Stimulated activated CD8-positive, alpha-beta memory T cell treated with anti-CD3 and anti-CD28 coated beads, Interleukin-4, amount 100 ng/mL, for 24 hours (primary cell): ENCODE measurements around the gene CD74.

Source experiments
- DNase-seq: peaks from one replicate; pipeline ENCODE4 v3.0.0-alpha.2; 2020; ENCODE audit warnings: low read depth

The CD74 gene

GRCh38 chr5:150396267-150396666, 16.4 kb downstream of the CD74 start:
- no peak for DNase-seq

- DNase-seq, result no peak
These were observed 17.1 kb downstream of the CD74 start for GRCh38 chr5:150395688-150395975.

DNA sequence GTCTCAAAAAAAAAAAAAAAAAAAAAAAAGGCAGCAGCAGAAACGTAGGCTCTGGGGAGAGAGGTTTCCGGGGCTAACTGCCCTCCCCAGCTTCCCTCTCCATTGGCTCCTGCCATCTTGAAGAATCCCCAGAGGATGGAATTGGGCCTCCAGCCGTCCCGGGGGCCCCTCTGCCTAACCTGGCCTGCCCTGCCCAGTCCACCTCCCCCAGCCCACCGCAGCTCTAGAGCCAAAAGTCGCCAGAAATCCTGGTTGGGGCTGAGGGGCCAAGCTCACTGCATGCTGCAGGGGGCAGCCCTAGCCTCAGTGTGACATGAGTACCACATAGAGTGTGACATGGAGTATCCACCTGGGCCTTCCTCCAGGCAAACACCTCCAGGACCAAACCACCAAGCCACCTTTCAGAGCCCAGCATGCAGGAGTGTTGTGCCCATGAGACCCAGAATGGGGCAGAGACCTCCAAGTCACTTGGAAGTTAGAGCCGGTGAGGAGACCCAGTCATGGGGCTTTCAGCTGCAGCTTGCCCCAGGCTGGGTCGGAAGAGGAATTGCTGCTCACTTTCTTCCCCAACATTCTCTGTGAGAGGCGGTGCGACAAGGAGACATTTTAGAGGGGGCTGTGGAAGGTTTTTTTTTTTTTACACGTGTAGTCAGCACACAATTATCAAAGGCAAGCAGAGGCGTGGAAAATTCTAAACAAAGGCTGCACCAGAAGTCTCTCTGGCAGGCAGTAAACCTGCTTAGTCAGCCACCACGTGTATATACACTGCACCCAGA, 17.6 kb downstream of the CD74 start:
- no peak for DNase-seq

- no peak for DNase-seq
These were observed 18.6 kb downstream of the CD74 start for GRCh38 chr5:150394131-150394530.

- DNase-seq, result no peak
These were observed 19.5 kb downstream of the CD74 start for GRCh38 chr5:150393096-150393645.

DNA sequence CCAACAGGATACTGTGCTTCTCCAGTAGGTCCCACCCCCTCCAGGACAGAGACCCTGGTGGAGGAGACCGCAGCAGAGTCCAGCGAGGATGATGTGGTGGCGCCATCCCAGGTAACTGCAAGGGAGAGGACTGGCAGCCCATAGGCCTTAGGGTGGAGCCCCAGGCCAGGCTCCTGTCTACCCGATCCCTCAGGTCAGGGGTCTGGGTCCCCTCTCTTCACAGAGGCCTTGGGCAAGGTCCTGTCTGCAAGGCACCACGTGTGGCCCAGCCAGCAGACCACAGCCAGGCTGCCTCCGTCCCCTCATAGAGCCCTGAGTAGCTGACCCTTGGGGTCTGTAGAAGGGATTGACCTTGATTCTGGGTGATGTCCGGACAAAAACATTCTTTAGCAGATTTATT, 20.0 kb downstream of the CD74 start:
- DNase-seq, result no peak

GRCh38 chr5:150391986-150392385, 20.7 kb downstream of the CD74 start:
- DNase-seq, result no peak

DNA sequence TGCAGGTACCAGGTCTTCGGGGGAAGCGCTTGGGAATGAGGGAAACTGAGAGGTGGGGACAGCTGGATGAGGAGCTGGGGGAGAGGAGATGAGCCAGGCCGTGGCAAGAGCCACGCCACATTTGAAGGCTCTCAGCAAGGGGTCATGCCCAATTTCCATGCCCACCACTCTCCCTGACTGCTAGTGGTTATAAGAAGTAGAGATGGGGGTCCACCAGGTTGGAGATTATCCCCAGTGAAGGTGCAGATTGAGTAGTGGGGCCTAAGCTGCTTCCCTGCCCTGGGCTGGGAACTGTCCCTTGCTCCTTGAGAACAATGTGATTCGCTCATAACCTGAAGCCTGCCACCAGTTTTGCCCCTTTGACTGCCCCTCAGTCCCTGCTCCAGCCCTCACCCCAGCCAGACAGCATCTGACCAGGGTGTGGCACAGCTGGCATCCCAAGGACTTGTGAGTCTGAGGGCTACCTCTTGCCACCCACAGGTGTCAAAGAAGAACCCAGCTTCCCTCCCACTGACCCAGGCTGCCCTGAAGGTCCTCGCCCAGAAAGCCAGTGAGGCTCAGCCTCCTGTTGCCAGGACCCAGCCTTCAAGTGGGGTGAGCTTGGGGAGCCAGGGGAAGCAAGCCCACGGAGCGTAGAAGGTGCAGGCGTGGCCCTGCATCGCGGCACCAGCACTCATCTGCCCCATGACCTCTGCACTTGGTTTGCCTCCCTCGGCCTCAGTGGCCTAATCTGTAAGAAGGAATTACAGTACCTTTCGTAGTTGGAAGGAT, 21.5 kb downstream of the CD74 start:
- no peak for DNase-seq

DNA sequence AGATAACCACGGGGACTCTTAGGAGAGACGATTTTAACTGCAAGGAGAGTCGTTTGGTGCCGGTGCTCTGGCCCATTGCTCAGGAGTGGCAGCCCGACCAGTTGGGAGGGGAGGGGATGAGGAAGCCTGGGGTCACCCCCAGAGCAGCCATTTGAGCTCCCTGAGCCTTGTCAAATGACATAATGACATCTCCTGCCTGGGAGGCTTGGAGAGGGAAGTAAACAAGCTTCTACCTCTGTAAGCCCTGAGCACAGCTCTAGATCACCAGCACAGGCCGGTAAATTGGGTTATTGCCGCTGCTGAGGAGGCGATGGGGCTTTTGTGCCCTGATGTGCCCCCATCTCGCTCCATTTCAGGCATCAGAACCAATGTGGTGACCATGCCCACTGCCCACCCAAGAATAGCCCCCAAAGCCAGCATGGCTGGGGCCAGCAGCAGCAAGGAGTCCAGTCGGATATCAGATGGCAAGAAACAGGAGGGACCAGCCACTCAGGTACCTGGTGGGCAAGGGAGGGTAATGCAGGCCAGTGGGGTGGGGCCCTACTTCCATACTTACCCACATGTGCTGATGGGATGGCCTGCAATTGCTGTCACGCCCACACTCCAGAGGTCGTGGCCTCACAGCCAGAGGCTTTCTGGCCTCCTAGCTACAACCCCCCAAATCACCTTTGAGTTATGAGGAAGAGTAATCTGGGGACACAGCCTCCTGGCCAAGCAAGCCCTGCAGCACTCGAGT, 23.0 kb downstream of the CD74 start:
- DNase-seq, result no peak

DNA sequence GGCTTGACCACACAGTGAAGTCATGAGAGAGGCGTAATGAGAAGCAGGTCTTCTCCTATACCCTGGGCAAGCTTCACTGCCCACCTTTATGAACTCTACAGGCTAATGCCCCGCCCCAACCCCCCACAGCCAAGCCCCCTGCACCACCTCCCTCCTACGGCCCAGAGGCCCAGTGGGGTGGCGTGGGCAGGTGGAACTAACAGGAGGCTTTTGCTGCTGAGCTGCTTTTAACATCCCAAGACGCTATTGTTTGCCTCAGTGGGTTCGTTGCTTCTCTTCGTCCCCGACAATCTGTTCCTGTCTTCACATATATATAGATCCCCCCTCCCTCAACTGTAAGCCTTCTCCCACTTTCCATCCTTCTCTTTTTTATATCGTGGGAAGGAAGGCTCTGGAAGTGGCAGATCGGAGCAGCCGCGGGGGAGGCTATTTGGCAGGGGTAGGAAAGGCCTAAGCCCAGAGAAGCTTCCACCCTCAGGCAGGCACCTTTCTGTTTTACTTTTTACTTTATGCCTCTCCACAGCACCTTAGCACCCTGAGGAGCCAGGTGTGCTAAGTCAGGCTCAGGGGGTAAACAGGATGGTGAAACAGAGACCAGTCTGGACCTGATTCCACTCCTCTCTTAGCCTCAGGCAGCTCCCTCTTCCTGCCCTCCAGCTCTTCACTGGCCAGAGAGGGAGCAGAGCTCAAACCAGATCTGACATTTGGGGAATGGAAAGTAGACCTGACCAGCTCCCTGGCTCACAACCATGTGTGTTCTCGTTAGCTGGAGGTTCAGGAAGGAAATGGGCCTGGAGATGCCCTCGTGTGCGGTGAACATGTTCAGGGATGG, 26.5 kb downstream of the CD74 start:
- no peak for DNase-seq

DNA sequence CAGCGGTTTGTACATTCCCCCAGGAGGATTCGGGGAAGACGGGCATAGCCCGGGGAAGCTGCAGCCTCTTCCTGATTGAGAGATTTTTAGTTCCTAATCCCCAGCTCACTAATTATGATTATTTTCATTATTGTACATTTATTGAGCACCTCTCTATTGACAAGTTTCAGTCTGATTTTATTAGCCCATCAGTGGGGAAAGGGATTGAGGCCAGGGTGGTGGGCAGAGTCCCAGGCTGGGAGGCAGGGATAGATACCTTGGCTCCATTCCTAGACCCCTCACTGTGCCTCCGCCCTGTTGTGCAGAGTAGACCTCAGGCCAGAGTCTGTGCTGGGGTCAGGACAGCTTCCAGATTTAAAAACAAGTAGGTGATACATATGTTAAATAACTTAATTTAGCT, 28.0 kb downstream of the CD74 start:
- no peak for DNase-seq

GRCh38 chr5:150377964-150378694, 34.6 kb downstream of the CD74 start:
- DNase-seq, result no peak

DNA sequence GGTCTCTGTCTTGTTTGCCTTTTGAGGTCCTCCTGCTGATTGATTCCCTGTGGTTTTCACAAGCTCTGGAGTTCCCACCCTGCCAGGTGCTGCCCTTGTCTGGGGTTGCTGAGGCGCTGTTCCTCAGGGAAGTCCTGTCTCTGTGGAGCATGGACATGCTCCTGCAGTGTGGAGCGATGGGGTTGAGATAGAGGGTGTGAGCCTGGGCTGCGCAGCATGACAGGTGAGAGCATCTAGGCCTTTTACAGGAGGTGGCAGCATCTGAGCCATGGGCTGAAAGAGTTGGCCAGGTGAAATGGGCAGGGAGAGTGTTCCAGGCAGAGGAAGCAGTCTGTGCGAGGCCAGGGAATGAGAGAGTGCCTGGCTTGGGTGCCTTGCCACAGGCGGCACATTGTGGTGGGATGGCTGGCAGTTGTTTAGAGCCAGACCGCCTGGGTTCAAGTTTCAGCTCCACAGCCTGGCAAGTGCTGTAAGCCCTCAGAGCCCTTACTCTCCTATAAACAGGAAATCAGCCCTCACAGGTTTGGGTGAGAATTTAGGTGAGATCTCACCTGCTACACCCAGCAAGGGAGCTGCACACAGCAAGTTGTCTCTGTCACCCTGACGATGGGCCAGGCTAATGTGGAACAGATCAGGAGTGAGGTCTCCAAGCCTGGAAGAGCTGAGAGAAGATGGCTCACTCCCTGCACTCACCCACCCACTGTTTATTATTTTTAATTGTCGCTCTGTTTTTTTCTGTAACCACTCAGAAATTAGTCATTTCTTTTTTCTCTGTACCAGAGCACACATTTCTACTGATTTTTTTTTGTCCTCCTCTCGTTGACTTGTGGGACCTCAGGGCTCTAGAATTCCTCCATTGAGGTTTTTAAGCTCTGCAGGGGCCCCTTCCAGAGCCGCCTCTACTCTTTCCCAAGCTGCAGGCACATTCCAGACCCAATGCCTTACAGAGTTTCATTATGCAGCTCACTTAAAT, 35.6 kb downstream of the CD74 start:
- DNase-seq, result no peak

GRCh38 chr5:150374651-150375050, 38.1 kb downstream of the CD74 start:
- no peak for DNase-seq

DNA sequence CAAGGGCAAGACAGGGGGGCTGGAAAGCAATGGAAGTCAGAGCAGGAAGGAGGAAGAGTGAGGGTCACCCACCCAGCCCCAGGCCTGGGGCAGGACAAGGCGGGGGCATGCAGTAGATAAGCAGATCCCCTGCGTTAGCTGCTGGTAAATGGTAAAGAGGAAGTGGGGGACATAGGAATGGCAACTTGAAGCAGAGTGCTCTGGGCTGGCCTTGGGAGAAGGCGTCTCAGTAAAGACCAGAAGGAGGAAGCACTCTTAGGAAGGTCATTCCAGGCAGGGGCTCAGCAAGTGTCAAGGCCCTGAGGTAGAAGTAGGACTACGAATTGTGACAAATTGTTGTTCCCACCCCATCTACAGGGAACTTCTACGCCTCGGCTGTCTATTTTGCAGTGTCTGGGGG, 40.1 kb downstream of the CD74 start:
- no peak for DNase-seq

DNA sequence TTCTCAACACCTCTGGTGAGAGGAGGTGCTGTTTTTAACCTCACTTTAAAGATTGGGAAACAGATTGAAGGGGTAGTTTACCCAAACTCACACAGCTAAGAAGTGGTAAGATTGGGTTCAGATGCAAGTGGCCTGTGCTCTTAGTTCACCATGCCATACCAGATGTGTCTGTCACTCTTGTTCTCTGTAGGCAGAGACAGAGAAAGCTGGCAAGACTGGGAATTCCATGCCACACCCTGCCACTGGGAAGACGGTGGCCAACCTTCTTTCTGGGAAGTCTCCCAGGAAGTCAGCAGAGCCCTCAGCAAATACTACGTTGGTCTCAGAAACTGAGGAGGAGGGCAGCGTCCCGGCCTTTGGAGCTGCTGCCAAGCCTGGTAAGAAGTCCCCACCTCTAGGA, 44.2 kb downstream of the CD74 start:
- DNase-seq, result no peak

GRCh38 chr5:150364004-150364403, 48.7 kb downstream of the CD74 start:
- no peak for DNase-seq

- DNase-seq, result no peak
These were observed 49.5 kb downstream of the CD74 start for GRCh38 chr5:150363185-150363584.

DNA sequence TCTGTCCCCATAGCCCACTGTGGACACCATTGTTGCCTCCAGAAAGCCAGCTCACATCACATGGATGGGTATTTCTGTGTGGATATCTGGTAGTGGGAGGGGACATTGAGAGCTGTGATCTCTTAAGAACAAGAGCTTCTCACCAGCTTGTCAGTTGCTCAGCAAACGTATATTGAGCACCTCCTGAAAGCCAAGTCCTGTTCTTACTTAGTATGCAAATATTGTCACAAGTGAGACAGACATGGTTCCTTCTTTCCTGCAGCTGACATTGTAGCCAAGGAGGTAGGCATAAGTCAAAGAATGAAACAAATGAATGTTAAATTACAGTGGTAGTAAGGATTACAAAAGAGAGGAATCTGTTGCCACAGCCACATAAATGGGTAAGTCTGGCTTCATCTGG, 51.4 kb downstream of the CD74 start:
- DNase-seq, result no peak
